ELR (cell line): Measurements from ENCODE around the gene RTP5.

ENCODE experiments used
- DNase-seq: peaks from one replicate; pipeline ENCODE4 v3.0.0-alpha.2; 2015; ENCODE audit warnings: low read depth

The RTP5 gene

GRCh38 chr2:241857572-241858121, 11.9 kb upstream of the RTP5 start:
- no peak for DNase-seq

DNA sequence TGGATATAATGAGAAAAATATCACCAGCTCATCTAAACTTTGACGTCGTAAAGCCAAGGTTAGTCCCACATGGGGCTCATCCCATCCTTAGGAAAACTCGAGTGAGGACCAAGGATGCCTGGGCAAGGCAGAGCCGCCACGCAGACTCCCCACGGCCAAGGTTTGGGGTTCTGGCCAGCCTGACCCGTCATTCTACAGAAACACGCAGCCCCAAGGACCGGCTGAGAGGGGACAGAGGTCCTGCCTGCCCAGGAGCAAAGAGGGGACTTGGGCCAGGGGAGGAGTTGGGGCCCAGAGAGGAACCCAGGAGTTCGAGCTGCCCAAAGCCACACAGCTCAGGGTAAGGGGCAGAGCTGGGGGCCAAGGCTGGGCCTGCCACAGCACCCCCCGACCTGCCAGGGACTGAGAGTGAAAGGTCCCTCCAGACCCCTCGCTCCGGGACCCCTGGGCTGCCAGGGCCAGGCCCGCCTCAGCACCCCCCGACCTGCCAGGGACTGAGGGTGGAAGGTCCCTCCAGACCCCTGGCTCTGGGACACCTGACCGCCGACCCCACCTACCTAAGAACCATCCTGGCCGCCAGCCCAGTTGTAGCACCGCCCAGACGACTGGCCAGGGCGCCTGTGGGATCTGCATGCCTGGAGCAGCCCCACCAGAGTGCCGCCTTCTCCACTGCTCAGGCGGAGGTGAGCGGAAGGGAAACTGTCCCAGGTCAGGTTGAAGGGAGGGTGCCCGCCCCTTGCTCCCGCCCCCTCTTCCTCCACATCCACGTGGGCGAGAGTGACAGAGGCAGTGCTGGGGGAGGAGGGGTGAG, 11.1 kb upstream of the RTP5 start, which contains the start of gene PDCD1:
Gene PDCD1 (minus strand): TSS at position 689 of the 811 bp plus-strand sequence. CDS start 56 bp downstream, at position 633.
- DNase-seq = no peak

DNA sequence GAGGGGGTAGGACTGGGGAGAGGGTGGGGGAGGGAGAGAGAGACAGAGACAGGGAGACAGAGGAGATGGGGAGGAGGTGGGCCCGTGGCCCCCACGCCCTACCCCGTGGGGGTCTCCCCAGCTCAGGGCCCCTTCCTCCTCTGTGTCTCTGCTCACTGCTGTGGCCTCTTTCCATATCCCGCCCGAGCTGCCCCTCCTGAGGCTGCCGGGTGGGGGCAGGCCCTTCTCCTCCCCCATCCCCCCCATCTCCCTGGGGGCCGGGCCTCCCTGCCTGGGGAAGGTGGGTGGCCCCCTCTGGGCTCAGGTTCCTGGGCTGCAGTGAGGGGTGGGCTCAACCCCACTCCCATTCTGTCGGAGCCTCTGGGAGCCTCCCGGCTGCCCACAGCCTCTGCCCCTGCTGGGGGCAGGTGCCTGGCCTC, 10.5 kb upstream of the RTP5 start:
- DNase-seq = no peak

DNA sequence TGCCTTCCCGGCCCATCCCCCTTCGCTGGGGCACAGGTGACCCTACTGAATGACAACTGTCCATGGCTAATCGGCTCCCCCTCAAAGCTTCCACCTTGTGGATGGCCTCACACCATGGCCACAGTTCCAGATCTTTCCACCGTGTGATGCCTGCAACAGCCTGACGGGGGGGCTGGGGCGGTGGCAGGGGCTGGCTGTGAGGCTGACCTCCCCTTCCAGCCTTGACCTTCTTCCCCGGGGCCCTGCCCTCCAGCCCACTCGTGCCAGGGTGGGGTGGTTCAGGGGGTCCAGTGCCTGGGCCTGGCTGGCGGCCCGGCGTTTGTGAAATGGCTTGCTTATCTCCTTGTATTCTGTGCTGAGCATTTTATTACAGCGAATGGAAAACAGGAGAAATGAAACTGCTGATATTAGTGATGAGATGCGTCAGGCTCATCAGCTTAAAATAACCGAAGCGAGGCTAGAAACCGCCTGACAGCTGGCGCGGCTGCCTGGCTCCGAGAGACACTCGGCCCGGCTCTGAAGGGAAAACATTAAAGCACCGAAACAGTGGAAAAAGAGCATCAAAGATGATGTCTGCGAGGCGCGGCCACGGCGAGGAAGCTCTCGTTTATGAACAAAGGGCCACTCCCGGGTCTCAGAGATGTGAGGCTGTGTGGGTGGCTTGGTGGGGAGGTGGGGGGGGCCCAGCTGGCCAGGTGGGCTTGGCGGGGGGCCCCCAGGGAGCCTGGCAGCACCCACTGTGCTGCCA, 9.9 kb upstream of the RTP5 start:
- DNase-seq = peak; percentile 23

DNA sequence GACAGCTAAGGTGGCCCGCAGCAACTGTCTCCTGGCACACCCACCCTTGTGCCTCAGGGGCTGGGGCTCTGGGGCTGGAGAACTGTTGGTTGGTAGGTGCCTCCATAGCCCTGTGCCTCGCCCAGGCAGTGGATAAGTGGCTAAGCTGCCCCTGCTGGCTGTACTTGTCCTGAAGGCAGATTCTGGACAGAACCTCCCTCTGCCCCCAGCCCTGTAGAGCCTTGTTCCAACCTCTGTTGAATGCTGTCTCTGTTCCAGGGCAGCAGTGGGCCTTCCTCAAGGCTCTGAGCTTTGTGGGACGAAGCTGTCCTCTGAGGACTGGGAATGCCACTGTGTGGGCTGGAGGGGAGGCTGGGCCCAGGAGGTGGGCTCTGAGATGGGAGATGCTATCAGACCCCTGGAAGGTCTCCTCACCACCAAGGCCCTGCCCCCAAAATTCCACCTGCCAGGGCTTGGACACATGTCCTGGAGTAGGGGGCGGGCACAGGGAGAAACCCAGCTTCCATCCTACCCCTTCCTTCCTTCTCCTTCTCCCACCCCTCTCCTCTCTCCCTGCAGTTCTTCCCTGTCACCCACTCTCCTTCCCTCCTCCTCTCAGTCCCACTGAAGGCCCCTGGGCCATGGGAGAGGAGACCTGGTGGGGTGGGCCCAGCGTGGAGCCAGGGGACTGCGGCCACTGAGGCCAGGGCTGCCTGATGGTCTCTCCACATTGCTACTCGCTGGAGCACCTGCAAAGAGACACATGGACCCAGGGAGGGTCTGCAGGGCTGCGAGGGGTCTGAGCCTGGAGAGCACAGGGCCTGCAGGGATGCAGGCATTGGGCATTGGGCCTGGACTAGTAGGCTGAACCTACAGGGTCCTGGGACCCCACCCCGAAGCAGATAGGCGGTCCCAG, 9.1 kb upstream of the RTP5 start:
- DNase-seq = peak; percentile 14

- DNase-seq = no peak
Measured at GRCh38 chr2:241861264-241861663, 8.3 kb upstream of the RTP5 start.

DNA sequence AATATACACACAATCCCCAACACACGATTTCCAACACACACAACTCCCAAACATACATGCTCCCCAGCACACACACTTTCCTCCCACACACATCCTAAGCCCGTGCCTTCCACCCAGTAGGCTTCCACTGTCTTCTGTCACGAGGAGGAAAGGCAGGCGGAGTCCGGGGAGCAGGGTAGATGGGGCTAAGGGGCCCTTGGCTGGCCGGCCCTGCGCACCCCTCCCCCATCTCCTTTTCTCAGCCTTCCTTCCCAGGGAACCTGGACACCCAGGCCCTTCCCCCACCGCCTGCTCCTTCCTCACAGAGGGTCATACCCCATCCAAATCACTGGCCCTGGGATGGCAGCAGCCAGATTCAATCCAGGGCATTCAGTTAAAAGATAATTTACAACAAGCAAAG, 7.4 kb upstream of the RTP5 start:
- DNase-seq = no peak

GRCh38 chr2:241862775-241863535, 6.6 kb upstream of the RTP5 start:
- no peak for DNase-seq

- DNase-seq = peak; percentile 72
Measured at GRCh38 chr2:241863536-241863954, 6.0 kb upstream of the RTP5 start.

GRCh38 chr2:241864168-241864849, 5.2 kb upstream of the RTP5 start:
- DNase-seq = no peak

DNA sequence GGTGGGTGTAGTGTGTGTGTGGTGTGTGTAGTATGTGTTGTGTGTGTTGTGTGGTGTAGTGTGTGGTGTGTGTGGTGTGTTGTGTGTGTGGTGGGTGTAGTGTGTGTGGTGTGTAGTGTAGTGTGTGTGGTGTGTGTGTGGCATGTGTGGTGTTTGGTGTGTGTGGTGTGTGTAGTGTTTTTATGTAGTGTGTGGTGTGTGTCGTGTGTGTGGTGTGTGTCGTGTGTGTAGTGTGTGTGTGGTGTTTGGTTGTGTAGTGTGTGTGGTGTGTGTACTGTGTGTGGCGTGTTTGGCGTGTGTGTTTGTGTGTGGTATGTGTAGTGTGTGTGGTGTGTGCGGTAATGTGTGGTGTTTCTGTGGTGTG, 4.7 kb upstream of the RTP5 start:
- DNase-seq = no peak

DNA sequence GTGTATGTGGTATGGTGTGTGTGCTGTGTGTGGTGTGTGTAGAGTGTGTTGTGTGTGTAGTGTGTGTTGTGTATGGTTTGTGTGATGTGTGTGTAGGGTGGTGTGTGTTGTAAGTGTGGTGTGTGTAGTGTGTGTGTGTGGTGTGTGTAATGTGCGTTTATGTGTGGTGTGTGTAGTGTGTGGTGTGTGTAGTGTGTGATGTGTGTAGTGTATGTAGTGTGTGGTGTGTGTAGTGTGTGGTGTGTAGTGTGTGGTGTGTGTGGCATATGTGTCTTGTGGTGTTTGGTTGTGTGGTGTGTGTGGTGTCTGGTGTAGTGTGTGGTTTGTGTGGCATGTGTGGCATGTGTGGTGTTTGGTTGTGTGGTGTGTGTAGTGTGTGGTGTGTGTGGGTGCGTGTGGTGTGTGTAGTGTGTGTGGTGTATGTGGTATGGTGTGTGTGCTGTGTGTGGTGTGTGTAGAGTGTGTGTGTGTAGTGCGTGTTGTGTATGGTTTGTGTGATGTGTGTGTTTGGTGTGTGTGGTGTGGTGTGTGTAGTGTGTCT, 4.0 kb upstream of the RTP5 start:
- no peak for DNase-seq

GRCh38 chr2:241865957-241866789, 3.4 kb upstream of the RTP5 start:
- peak; percentile 45 for DNase-seq

- no peak for DNase-seq
Measured at GRCh38 chr2:241866790-241867645, 2.5 kb upstream of the RTP5 start.

- no peak for DNase-seq
Measured at GRCh38 chr2:241867776-241868420, 1.6 kb upstream of the RTP5 start.

- DNase-seq = no peak
Measured at GRCh38 chr2:241868661-241869081, 858 bp upstream of the RTP5 start.

DNA sequence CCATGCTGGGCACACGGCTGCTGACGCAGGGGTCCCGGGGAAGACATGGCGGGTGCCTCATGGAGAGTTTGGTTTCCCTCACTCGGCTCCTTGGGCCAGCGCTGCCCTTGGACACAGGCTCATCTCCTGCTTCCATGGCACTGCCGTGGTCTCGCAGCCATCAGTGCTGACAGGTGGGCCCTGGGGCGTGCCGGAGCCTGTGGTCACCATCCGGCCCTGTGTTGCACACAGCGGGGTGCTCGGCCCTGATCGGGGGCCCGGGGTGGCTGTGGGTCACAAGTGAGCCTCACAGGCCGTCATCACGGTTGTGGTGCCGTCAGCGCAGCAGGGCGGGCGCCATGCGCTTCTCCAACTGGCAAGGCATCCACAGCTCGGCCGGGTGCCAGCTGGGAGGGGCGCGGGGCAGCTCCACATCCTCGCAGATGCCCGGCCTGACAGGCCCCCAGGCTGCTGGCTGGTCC, 582 bp downstream of the RTP5 start:
- no peak for DNase-seq
